ENCODE measurements around the gene PRICKLE4.

Gene PRICKLE4

GRCh38 chr6:41769376-41769775 lies 11.2 kb upstream of the PRICKLE4 start:
- DNase-seq (ENCODE audit: extremely low read depth in 1 of 2, low read depth in 1 of 2), result no peak

GRCh38 chr6:41770381-41771057 lies 10.1 kb upstream of the PRICKLE4 start:
- DNase-seq (ENCODE audit: extremely low read depth in 1 of 2, low read depth in 1 of 2), result no peak

- DNase-seq (ENCODE audit: extremely low read depth in 1 of 2, low read depth in 1 of 2), result no peak
These were observed 9.3 kb upstream of the PRICKLE4 start for GRCh38 chr6:41771058-41771983.

- DNase-seq (ENCODE audit: extremely low read depth in 1 of 2, low read depth in 1 of 2), result no peak
These were observed 5.7 kb upstream of the PRICKLE4 start for GRCh38 chr6:41774841-41775240.

- no peak for DNase-seq (ENCODE audit: extremely low read depth in 1 of 2, low read depth in 1 of 2)
These were observed 5.2 kb upstream of the PRICKLE4 start for GRCh38 chr6:41775293-41775882.

- no peak for DNase-seq (ENCODE audit: extremely low read depth in 1 of 2, low read depth in 1 of 2)
These were observed 2.9 kb upstream of the PRICKLE4 start for GRCh38 chr6:41777551-41778285.

- DNase-seq (ENCODE audit: extremely low read depth in 1 of 2, low read depth in 1 of 2), result no peak
These were observed 1.7 kb upstream of the PRICKLE4 start for GRCh38 chr6:41778895-41779294.

- DNase-seq (ENCODE audit: extremely low read depth in 1 of 2, low read depth in 1 of 2), result no peak
These were observed 1.2 kb upstream of the PRICKLE4 start for GRCh38 chr6:41779336-41779735.

- DNase-seq (ENCODE audit: extremely low read depth in 1 of 2, low read depth in 1 of 2), result peak; percentile 98 to 100
These were observed 613 bp upstream of the PRICKLE4 start, which contains the start of gene FRS3 for GRCh38 chr6:41779788-41780550. Gene FRS3, minus strand, starts transcription at chr6:41779900. Its CDS starts 2,913 bp downstream, at chr6:41776987.

- DNase-seq (ENCODE audit: extremely low read depth in 1 of 2, low read depth in 1 of 2), result no peak
These were observed 766 bp downstream of the PRICKLE4 start for GRCh38 chr6:41781366-41781730.

GRCh38 chr6:41783106-41783780 lies 2.7 kb downstream of the PRICKLE4 start:
- DNase-seq (ENCODE audit: extremely low read depth in 1 of 2, low read depth in 1 of 2), result no peak

GRCh38 chr6:41784581-41785171 lies 4.1 kb downstream of the PRICKLE4 start:
- DNase-seq (ENCODE audit: extremely low read depth in 1 of 2, low read depth in 1 of 2), result no peak

GRCh38 chr6:41785254-41785653 lies 4.7 kb downstream of the PRICKLE4 start:
- no peak for DNase-seq (ENCODE audit: extremely low read depth in 1 of 2, low read depth in 1 of 2)

- no peak for DNase-seq (ENCODE audit: extremely low read depth in 1 of 2, low read depth in 1 of 2)
These were observed 5.3 kb downstream of the PRICKLE4 start for GRCh38 chr6:41785689-41786450.

GRCh38 chr6:41786451-41787218 lies 6.1 kb downstream of the PRICKLE4 start:
- DNase-seq (ENCODE audit: extremely low read depth in 1 of 2, low read depth in 1 of 2), result peak; percentile 51 to 89

GRCh38 chr6:41787219-41787917 lies 6.8 kb downstream of the PRICKLE4 start, which contains the start of gene TOMM6:
Gene TOMM6, plus strand, starts transcription at chr6:41787694. Its CDS starts 4 bp downstream, at chr6:41787698.
- peak; percentile 82 to 92 for DNase-seq (ENCODE audit: extremely low read depth in 1 of 2, low read depth in 1 of 2)

GRCh38 chr6:41789390-41789724 lies 8.8 kb downstream of the PRICKLE4 start:
- DNase-seq (ENCODE audit: extremely low read depth in 1 of 2, low read depth in 1 of 2), result no peak

Measured in activated CD8-positive, alpha-beta memory T cell treated with anti-CD3 and anti-CD28 coated beads for 1 hour (primary cell).